Kidney tubule cell (primary cell): ENCODE results near the gene AIM2.

Experiments
- DNase-seq: peaks from one replicate; pipeline ENCODE4 v3.0.0-alpha.2; 2018; ENCODE audit warnings: low spot score

Gene AIM2

DNA sequence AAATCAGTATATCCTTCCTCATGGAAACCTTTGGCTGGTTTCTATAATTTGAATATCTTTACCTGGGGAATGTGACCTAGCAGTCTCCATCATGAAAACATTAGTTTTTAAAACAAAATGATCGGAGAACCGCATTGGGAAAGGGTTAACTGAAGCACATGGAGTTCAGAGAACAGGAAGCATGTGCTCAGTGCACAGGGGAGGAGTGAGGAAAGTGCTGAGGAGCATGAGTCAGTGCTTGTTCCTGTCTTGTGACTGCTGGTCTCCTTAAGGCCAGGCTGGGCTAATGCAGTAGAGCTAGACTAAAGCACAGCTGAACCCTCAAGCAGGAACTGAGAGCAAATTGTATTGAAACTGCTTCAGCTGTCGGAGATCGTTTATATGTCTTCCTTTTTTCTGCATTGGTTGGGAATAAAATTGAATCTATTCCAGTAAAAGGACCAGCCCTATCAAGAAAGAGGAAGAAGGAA is 61.1 kb downstream of the AIM2 start:
- peak; percentile 90 for DNase-seq

DNA sequence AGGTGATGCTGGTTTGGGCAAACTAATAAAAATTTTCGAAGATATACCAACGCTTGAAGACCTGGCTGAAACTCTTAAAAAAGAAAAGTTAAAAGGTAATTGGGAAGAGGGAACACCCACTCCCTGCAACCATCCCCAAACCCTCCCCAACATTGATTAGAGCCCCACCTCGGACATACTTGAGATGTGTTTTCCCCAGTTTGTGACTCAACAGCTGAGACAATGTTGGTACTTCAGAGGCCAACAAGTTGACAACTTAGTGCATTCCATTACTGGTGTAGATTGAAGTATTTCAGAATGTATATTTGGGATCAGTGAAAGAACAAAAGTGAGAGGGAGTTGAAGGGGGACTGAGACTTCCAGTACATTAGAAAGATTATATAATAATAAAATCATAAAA is 61.7 kb downstream of the AIM2 start:
- DNase-seq = no peak

DNA sequence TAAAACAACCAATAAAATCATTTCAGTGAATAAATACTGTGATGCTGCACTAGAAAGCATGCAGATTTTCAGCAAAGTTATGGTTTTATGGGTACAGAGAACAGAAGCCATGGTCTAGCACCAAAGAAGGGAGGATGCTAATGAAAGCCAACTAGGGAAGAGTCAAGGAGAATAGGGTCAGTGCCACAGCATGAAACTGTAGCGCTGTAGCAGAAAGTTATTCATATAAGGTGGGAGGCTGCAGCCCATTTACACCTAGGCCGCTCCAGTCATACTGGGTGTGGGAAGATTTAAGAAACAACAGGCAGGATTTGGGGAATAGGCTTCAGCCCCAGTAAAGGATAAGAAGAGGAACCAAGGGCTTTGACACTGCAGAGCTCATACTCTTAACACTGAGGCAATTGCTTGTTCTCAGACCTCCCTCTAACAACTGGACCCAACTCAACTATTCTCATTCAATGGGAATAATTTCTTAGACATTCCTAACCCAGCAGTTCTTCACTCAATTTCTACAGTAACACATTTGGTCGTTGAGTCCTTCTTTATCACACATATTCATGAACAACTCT is 62.5 kb downstream of the AIM2 start:
- DNase-seq = no peak

DNA sequence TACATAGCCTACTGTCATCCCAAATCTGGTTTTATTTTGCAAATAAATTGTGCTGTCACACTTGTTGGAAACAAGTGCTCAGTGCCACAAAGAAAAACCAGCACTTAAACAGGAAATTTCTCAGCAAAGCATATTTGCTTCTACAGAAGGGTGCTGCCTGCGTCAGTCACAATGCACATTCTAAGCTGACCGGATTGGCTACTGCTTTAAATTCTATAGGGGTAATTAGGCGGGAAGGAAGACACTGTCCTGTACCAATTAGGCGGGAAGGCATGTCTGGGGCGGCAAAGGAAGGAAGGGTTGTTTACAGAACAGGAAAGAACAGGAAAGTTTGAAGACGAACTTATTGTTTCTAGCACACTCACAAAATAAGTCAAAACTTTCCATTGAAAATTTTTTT is 64.1 kb downstream of the AIM2 start:
- no peak for DNase-seq
